Measurements from ENCODE around the gene JAKMIP1. TPM values are rescaled to one million over a fixed set of nuclear protein-coding genes. Genes with fewer than 3 reads are reported as not detected.

Gene JAKMIP1
- total RNA-seq, 2 donors from 2014 or later = 0.78 to 1.3 TPM

DNA sequence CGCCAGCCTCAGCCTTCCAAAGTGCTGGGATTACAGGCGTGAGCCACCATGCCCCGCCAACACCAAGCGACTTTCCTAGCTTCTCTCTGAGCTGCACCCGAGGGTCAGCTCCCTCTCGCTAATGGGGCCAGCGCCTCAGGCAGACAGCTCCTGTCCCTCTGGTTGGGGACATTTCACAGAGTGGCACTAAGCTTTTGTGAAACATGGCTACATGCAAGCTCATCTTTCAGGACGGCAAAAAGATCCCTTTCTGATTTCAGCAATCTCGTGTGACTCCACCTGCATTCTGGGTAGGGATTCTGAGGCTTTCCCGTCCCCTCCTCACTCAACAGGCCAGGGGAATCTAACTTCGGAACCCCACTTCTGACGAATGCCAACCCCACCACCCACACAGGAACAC is 151.1 kb downstream of the JAKMIP1 start:
- no peaks in the 10 kb centered on the region for H3K36me3 ChIP-seq (replicated peaks in 1 of 2; ENCODE audit: insufficient read depth in 1 of 2, low read depth in 2 of 2)
- DNase-seq (no peak), ATAC-seq (no peak)
- intact Hi-C loops (cut with DNase I) = no loop called here
- TF ChIP-seq POLR2A (IDR thresholded peaks at IDR 0.05) = no peak
- TF ChIP-seq, protein P1, sequence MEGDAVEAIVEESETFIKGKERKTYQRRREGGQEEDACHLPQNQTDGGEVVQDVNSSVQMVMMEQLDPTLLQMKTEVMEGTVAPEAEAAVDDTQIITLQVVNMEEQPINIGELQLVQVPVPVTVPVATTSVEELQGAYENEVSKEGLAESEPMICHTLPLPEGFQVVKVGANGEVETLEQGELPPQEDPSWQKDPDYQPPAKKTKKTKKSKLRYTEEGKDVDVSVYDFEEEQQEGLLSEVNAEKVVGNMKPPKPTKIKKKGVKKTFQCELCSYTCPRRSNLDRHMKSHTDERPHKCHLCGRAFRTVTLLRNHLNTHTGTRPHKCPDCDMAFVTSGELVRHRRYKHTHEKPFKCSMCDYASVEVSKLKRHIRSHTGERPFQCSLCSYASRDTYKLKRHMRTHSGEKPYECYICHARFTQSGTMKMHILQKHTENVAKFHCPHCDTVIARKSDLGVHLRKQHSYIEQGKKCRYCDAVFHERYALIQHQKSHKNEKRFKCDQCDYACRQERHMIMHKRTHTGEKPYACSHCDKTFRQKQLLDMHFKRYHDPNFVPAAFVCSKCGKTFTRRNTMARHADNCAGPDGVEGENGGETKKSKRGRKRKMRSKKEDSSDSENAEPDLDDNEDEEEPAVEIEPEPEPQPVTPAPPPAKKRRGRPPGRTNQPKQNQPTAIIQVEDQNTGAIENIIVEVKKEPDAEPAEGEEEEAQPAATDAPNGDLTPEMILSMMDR (IDR thresholded peaks at IDR 0.05) = no peak
- no peaks in the 10 kb centered on the region for H3K27me3 ChIP-seq
- H3K4me1 ChIP-seq = no peaks in the 10 kb centered on the region
- H3K4me3 ChIP-seq = no peak overlapping the region
- no peaks in the 10 kb centered on the region for H3K9me3 ChIP-seq
- WGBS, 2 donors = 73 to 76% methylated on average over 8 to 12 of the region's 12 CpGs
- no peak overlapping the region for H3K27ac ChIP-seq

DNA sequence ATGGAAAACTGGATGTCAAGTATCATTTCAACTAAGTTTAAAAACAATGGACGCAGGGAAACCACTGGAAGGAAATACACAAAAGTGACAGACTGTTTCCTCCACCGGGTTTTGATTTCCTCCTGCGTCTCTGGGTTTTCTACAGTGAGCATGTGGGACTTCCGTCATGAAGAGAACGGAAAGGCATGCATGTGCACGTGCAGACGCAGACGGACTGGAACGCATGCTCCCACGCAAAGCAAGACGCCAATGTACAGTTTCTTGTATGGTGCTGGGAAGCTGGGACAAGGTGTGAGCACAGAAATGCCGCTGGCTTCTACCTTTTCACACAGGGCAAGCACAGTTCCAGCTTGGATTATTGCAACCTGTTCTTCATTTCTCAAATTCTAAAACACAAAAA is 151.8 kb downstream of the JAKMIP1 start:
- no peak for DNase-seq
- WGBS, 2 donors = 57 to 61% methylated on average over 12 of the region's 12 CpGs
- ATAC-seq = no peak

DNA sequence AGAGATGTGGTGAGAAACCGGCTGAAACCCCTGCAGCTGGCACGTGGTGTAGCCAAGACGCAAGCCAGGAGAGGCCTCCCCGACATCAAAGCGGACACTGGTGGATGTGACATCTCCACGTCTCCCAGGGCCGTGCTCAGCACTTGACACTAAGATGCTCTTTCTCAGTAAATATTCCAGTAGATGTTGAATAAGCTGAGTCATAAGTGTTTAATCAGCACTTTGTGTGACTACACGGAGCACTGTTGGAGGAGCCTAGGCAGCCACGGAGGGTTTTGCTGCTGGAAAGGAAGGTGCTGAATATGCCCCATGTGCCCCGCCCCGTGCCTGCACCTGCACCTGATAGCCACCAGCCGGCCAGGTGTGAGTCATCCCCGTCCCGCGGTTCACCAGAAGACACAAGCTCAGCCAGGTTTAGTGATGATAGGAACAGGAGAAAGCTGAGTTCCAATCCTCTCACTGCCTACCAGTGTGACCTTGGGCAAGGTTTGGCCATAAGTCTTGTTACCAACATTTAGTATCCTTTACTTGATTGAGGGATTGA is 153.1 kb downstream of the JAKMIP1 start:
- Histone ChIP-seq H3K36me3 (replicated peaks in 1 of 2; ENCODE audit: insufficient read depth in 1 of 2, low read depth in 2 of 2) (no peaks in the 10 kb centered on the region), H3K27ac (no peak overlapping the region), H3K27me3 (no peaks in the 10 kb centered on the region), H3K9me3 (no peaks in the 10 kb centered on the region), H3K4me3 (no peak overlapping the region), H3K4me1 (no peaks in the 10 kb centered on the region)
- WGBS, 2 donors = 56 to 75% methylated on average over 9 to 15 of the region's 15 CpGs
- ATAC-seq = no peak
- DNase-seq = no peak
- intact Hi-C loops (cut with DNase I) = no loop called here
- TF ChIP-seq POLR2A (IDR thresholded peaks at IDR 0.05) = no peak
- TF ChIP-seq, protein P1 (IDR thresholded peaks at IDR 0.05) = no peak

More for the DNA sequence above, 151.8 kb downstream of the JAKMIP1 start:
- H3K9me3 ChIP-seq = no peaks in the 10 kb centered on the region
- TF ChIP-seq, protein P1 (IDR thresholded peaks at IDR 0.05) = no peak
- TF ChIP-seq POLR2A (IDR thresholded peaks at IDR 0.05) = no peak
- no peaks in the 10 kb centered on the region for H3K4me1 ChIP-seq
- no peak overlapping the region for H3K4me3 ChIP-seq
- no peaks in the 10 kb centered on the region for H3K36me3 ChIP-seq (replicated peaks in 1 of 2; ENCODE audit: insufficient read depth in 1 of 2, low read depth in 2 of 2)
- H3K27ac ChIP-seq = no peak overlapping the region
- intact Hi-C loops (cut with DNase I) = no loop called here
- no peaks in the 10 kb centered on the region for H3K27me3 ChIP-seq

DNA sequence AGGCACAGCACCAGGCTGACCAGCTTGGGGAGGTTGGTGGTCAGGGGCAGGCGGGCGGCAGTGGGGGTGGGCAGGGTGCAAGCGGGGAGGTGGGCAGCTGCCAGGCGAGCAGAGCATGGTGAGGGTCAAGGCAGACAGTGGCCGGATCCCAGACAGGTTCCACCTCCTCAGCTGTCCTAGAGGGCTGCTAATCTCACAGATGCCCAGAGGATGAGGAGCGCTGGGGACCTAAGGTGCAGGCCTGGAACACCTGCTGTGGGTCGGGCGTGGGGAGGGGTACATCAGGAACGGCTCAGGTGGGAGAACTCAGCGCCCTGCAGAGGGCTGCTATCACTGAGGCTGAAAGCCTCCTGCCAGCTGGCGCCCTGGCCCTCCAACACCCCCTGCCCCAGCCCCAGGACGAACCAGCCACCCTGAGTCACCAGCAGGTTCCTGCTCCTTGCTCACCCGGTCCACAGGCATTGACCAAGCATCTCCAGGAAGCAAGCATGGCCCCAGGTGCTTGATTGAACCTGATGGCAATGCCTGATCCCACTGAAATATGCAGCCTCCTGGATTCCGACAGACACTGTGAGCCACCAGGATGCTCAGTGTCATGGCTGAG is 153.7 kb downstream of the JAKMIP1 start:
- intact Hi-C loops (cut with DNase I) = no loop called here
- H3K9me3 ChIP-seq = no peaks in the 10 kb centered on the region
- TF ChIP-seq, protein P1 (IDR thresholded peaks at IDR 0.05) = no peak
- TF ChIP-seq POLR2A (IDR thresholded peaks at IDR 0.05) = no peak
- no peak overlapping the region for H3K27ac ChIP-seq
- no peaks in the 10 kb centered on the region for H3K4me1 ChIP-seq
- H3K27me3 ChIP-seq = no peaks in the 10 kb centered on the region
- 55 to 63% methylated on average over 8 to 14 of the region's 14 CpGs for WGBS, 2 donors
- ATAC-seq (no peak), DNase-seq (no peak)
- H3K4me3 ChIP-seq = no peak overlapping the region
- H3K36me3 ChIP-seq (replicated peaks in 1 of 2; ENCODE audit: insufficient read depth in 1 of 2, low read depth in 2 of 2) = no peaks in the 10 kb centered on the region

GRCh38 chr4:6044805-6045204 is 155.5 kb downstream of the JAKMIP1 start:
- Histone ChIP-seq H3K36me3 (replicated peaks in 1 of 2; ENCODE audit: insufficient read depth in 1 of 2, low read depth in 2 of 2) (no peaks in the 10 kb centered on the region), H3K27ac (no peak overlapping the region), H3K9me3 (no peaks in the 10 kb centered on the region), H3K4me3 (no peak overlapping the region), H3K4me1 (no peaks in the 10 kb centered on the region), H3K27me3 (no peaks in the 10 kb centered on the region)
- intact Hi-C loops (cut with DNase I) = no loop called here
- TF ChIP-seq, protein P1 (IDR thresholded peaks at IDR 0.05) = no peak
- no peak for TF ChIP-seq POLR2A (IDR thresholded peaks at IDR 0.05)
- ATAC-seq = no peak
- no peak for DNase-seq
- 20 to 23% methylated on average over 8 to 9 of the region's 9 CpGs for WGBS, 2 donors

Data from body of pancreas (tissue), 4 donors.